Naive thymus-derived CD8-positive, alpha-beta T cell (primary cell): Measurements from ENCODE around the gene ATP6V1G3. TPM values are rescaled to one million over a fixed set of nuclear protein-coding genes. Genes with fewer than 3 reads are reported as not detected.

Source experiments
- ATAC-seq, 2 donors: fragments of 150-1000 bp; cut with Tn5 transposase in 1 of 2; sonication (Bioruptor Pico), chemical (Tn5 transposase) in 1 of 2; 1 replicate in 1 of 2; 2 replicates in 1 of 2; pipeline ENCODE4 v1.10.0; 2021; ENCODE audit warnings: mild to moderate bottlenecking in 2 of 2, moderate library complexity in 2 of 2
- POLR2A ChIA-PET: fragments of 350-600 bp; sonication (Branson Sonifier 250); formaldehyde crosslinking; loops from one replicate; lab custom pipeline; 2021; ENCODE audit warnings: antibody characterized with exemption; lab: Charles Lee
- DNase-seq, 10 donors: peaks; one replicate each; pipeline versions ENCODE4 v3.0.0 to v3.0.0-alpha.2; 2020 to 2022
- H3K27ac Mint-ChIP-seq, 10 donors: one replicate each; pipeline ENCODE4 v1.8.0; 2020 to 2022; ENCODE audit warnings: mild to moderate bottlenecking in 10 of 10, mixed read lengths in 10 of 10, moderate library complexity in 4 of 10, inconsistent platforms in 1 of 10
- H3K27me3 Mint-ChIP-seq, 5 donors: one replicate each; pipeline ENCODE4 v1.8.0; 2021 to 2022; ENCODE audit warnings: mixed read lengths in 5 of 5
- H3K36me3 Mint-ChIP-seq, 3 donors: one replicate each; pipeline ENCODE4 v1.8.0; 2020 to 2022; ENCODE audit warnings: mixed read lengths in 3 of 3, mild to moderate bottlenecking in 2 of 3, inconsistent platforms in 1 of 3
- H3K4me1 Mint-ChIP-seq, 4 donors: one replicate each; pipeline ENCODE4 v1.8.0; 2021 to 2022; ENCODE audit warnings: mixed read lengths in 4 of 4
- H3K4me3 Mint-ChIP-seq, 10 donors: one replicate each; pipeline ENCODE4 v1.8.0; 2020 to 2022; ENCODE audit warnings: mild to moderate bottlenecking in 10 of 10, mixed read lengths in 10 of 10, moderate library complexity in 6 of 10, inconsistent platforms in 1 of 10
- H3K9me3 Mint-ChIP-seq, 9 donors: one replicate each; pipeline ENCODE4 v1.8.0; 2020 to 2022; ENCODE audit warnings: mixed read lengths in 9 of 9, mild to moderate bottlenecking in 3 of 9, inconsistent platforms in 1 of 9, moderate library complexity in 1 of 9
- polyA plus RNA-seq, 3 donors: library from polyadenylated mRNA; unstranded; fragments of 300-500 nt; fragmentation: Illumina TruSeq; gene quantifications; one replicate each; pipeline ENCODE4 v1.2.3, GENCODE V29; 2021
- total RNA-seq, 8 experiments: library from RNA in 2 of 8; stranded (reverse) in 2 of 8; gene quantifications; one replicate each; pipeline ENCODE4 v1.2.3 and lab custom pipeline; 2021 to 2026

The ATP6V1G3 gene
- total and polyA plus RNA-seq, 5 experiments from 2014 or later = not detected

- peak in 5 of 10 donors; percentile 23 to 73 (median 52) for DNase-seq
- peak; percentile 54 to 77 for ATAC-seq
- H3K27ac Mint-ChIP-seq = peak overlapping the region; percentile 91 to 99 (median 96)
- H3K4me1 Mint-ChIP-seq = peaks cover 35 to 85% (median 80%) of the 10 kb centered on the region in 4 donors
- no peaks in the 10 kb centered on the region for H3K9me3 Mint-ChIP-seq
- H3K4me3 Mint-ChIP-seq = peak overlapping the region; percentile 73 to 94 (median 86)
- no peaks in the 10 kb centered on the region for H3K27me3 Mint-ChIP-seq
- peaks cover 0 to 2% (median 0%) of the 10 kb centered on the region in 3 donors for H3K36me3 Mint-ChIP-seq
- POLR2A ChIA-PET = interaction anchor here (0.5 to 5.5 kb wide), 13 partner anchors 12 to 165 kb away, joined by 3 to 44 read pairs (median 4); partner anchors contain the start of gene PTPRC
Observed at GRCh38 chr1:198523182-198523950, 17.1 kb downstream of the ATP6V1G3 start.

GRCh38 chr1:198520524-198521254, 19.8 kb downstream of the ATP6V1G3 start:
- H3K9me3 Mint-ChIP-seq = no peaks in the 10 kb centered on the region
- no peaks in the 10 kb centered on the region for H3K27me3 Mint-ChIP-seq
- H3K4me3 Mint-ChIP-seq = peak overlapping the region; percentile 41 to 74 (median 62)
- ATAC-seq = peak; percentile 17 to 62
- peaks cover 30 to 72% (median 62%) of the 10 kb centered on the region in 4 donors for H3K4me1 Mint-ChIP-seq
- POLR2A ChIA-PET = interaction anchor here (0.8 to 3.6 kb wide), 8 partner anchors 59 to 363 kb away, joined by 3 to 14 read pairs (median 3); partner anchors contain the start of genes NEK7 and PTPRC
- no peaks in the 10 kb centered on the region for H3K36me3 Mint-ChIP-seq
- DNase-seq = peak in 2 of 10 donors; percentile 14 to 25
- peak overlapping the region; percentile 60 to 97 (median 88) for H3K27ac Mint-ChIP-seq

GRCh38 chr1:198519639-198520501, 20.6 kb downstream of the ATP6V1G3 start:
- Mint-ChIP-seq H3K9me3 (no peaks in the 10 kb centered on the region), H3K27me3 (no peaks in the 10 kb centered on the region), H3K4me3 (peak overlapping the region; percentile 41 to 74 (median 62)), H3K4me1 (peaks cover 32 to 71% (median 63%) of the 10 kb centered on the region in 4 donors), H3K27ac (peak overlapping the region; percentile 60 to 97 (median 88)), H3K36me3 (no peaks in the 10 kb centered on the region)
- POLR2A ChIA-PET = interaction anchor here (0.6 to 3.6 kb wide), 8 partner anchors 11 to 363 kb away, joined by 3 to 14 read pairs (median 3); partner anchors contain the start of genes NEK7 and PTPRC
- ATAC-seq (peak; percentile 10 to 17), DNase-seq (no peak)

GRCh38 chr1:198517623-198518199, 22.8 kb downstream of the ATP6V1G3 start:
- no peaks in the 10 kb centered on the region for H3K27me3 Mint-ChIP-seq
- H3K4me3 Mint-ChIP-seq = peak overlapping the region in 1 of 10 donors; percentile 12
- H3K36me3 Mint-ChIP-seq = no peaks in the 10 kb centered on the region
- H3K27ac Mint-ChIP-seq = no peak overlapping the region
- DNase-seq (no peak), ATAC-seq (no peak)
- H3K9me3 Mint-ChIP-seq = no peaks in the 10 kb centered on the region
- POLR2A ChIA-PET = no interaction called here
- peaks cover 28 to 57% (median 47%) of the 10 kb centered on the region in 4 donors for H3K4me1 Mint-ChIP-seq

- no peak overlapping the region for H3K27ac Mint-ChIP-seq
- H3K9me3 Mint-ChIP-seq = peaks cover 0 to 28% (median 8%) of the 10 kb centered on the region in 9 donors
- DNase-seq (no peak), ATAC-seq (no peak)
- H3K27me3 Mint-ChIP-seq = no peaks in the 10 kb centered on the region
- H3K4me3 Mint-ChIP-seq = no peak overlapping the region
- peaks cover 0 to 15% (median 6%) of the 10 kb centered on the region in 3 donors for H3K36me3 Mint-ChIP-seq
- POLR2A ChIA-PET = no interaction called here
- H3K4me1 Mint-ChIP-seq = peaks cover 0 to 26% (median 7%) of the 10 kb centered on the region in 4 donors
Observed at GRCh38 chr1:198500096-198500495, 40.4 kb downstream of the ATP6V1G3 start.

DNA sequence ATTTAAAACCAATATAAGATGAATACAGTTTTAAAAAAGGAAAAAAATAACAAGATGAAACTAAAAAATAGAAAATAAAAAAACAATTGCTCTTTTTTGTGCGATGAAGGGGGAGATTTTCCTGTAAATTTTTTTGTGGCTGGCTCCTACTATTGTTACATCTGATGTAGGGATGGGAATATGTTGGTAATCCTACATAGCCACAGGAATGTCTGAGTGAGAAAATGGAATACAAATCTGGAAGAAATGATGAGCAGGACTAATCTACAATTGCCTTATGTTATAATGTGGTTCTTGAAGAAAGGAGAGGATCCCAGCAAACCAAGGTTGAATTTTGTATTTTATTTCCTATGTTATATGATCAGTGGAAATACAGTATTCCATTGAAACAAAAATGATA, 40.9 kb downstream of the ATP6V1G3 start:
- no peak for ATAC-seq
- DNase-seq = no peak
- Mint-ChIP-seq H3K27me3 (no peaks in the 10 kb centered on the region), H3K27ac (no peak overlapping the region), H3K4me1 (peaks cover 0 to 26% (median 7%) of the 10 kb centered on the region in 4 donors), H3K9me3 (peaks cover 0 to 28% (median 8%) of the 10 kb centered on the region in 9 donors), H3K36me3 (peaks cover 0 to 15% (median 6%) of the 10 kb centered on the region in 3 donors), H3K4me3 (no peak overlapping the region)
- POLR2A ChIA-PET = interaction anchor here (0.7 kb wide), 1 partner anchor 13 kb away, joined by 3 read pairs; no protein-coding TSS in a partner anchor

GRCh38 chr1:198498881-198499280, 41.6 kb downstream of the ATP6V1G3 start:
- no peak for ATAC-seq
- no peak overlapping the region for H3K27ac Mint-ChIP-seq
- DNase-seq = no peak
- no peak overlapping the region for H3K4me3 Mint-ChIP-seq
- H3K36me3 Mint-ChIP-seq = peaks cover 0 to 15% (median 5%) of the 10 kb centered on the region in 3 donors
- peaks cover 0 to 28% (median 8%) of the 10 kb centered on the region in 9 donors for H3K9me3 Mint-ChIP-seq
- H3K4me1 Mint-ChIP-seq = peaks cover 0 to 26% (median 7%) of the 10 kb centered on the region in 4 donors
- H3K27me3 Mint-ChIP-seq = no peaks in the 10 kb centered on the region
- POLR2A ChIA-PET = interaction anchor here (0.7 kb wide), 1 partner anchor 12 kb away, joined by 3 read pairs; no protein-coding TSS in a partner anchor

DNA sequence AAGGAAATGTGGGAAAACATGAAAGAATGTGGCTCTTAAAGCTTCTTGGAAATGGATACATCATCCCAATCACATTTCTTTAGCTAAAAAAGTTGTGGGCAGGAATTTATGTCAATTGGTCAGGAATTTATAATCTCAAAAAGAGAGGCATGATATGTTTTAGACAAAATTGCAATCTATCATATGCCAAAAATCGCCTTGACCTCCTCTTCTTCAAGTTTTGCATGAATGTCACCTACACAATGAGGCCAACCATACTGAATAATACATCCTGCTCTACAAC, 42.4 kb downstream of the ATP6V1G3 start:
- Mint-ChIP-seq H3K9me3 (peaks cover 0 to 20% (median 0%) of the 10 kb centered on the region in 9 donors), H3K4me1 (peaks cover 0 to 26% (median 7%) of the 10 kb centered on the region in 4 donors), H3K27ac (no peak overlapping the region), H3K36me3 (peaks cover 0 to 15% (median 0%) of the 10 kb centered on the region in 3 donors), H3K27me3 (no peaks in the 10 kb centered on the region), H3K4me3 (no peak overlapping the region)
- DNase-seq (no peak), ATAC-seq (no peak)
- POLR2A ChIA-PET = interaction anchor here (0.6 kb wide), 1 partner anchor 104 kb away, joined by 3 read pairs; no protein-coding TSS in a partner anchor

GRCh38 chr1:198497326-198498102, 43.0 kb downstream of the ATP6V1G3 start:
- Mint-ChIP-seq H3K9me3 (peaks cover 0 to 16% (median 0%) of the 10 kb centered on the region in 9 donors), H3K4me1 (peaks cover 0 to 25% (median 7%) of the 10 kb centered on the region in 4 donors), H3K27me3 (no peaks in the 10 kb centered on the region), H3K36me3 (peaks cover 0 to 15% (median 0%) of the 10 kb centered on the region in 3 donors), H3K27ac (peak overlapping the region in 1 of 10 donors; percentile 2), H3K4me3 (peak overlapping the region in 1 of 10 donors; percentile 5)
- ATAC-seq (no peak), DNase-seq (no peak)
- POLR2A ChIA-PET = interaction anchor here (0.6 kb wide), 1 partner anchor 105 kb away, joined by 3 read pairs; no protein-coding TSS in a partner anchor

GRCh38 chr1:198496216-198497143, 44.0 kb downstream of the ATP6V1G3 start:
- Mint-ChIP-seq H3K36me3 (peaks cover 0 to 15% (median 0%) of the 10 kb centered on the region in 3 donors), H3K9me3 (peaks cover 0 to 16% (median 0%) of the 10 kb centered on the region in 9 donors), H3K4me3 (no peak overlapping the region), H3K27ac (peak overlapping the region in 1 of 10 donors; percentile 34), H3K27me3 (no peaks in the 10 kb centered on the region), H3K4me1 (peaks cover 0 to 19% (median 6%) of the 10 kb centered on the region in 4 donors)
- POLR2A ChIA-PET = no interaction called here
- no peak for ATAC-seq
- no peak for DNase-seq
